Measurements from ENCODE around the gene BTNL8. TPM values are rescaled to one million over a fixed set of nuclear protein-coding genes. Genes with fewer than 3 reads are reported as not detected.

The BTNL8 gene
- polyA plus RNA-seq, 2 of the 4 experiments (the other 2 are of a cell fraction), result not detected

GRCh38 chr5:180976518-180976917 lies 77.6 kb downstream of the BTNL8 start:
- TF ChIP-seq HOXB13 (CRISPR knock-in tag; IDR thresholded peaks at IDR 0.05; ENCODE audit: low read depth) (no peak), RAD21 (conservative IDR thresholded peaks at IDR 0.05 in 1 of 2, IDR thresholded peaks at IDR 0.05 in 1 of 2) (no peak), HOXB5 (CRISPR knock-in tag; IDR thresholded peaks at IDR 0.05) (no peak), USF2 (IDR thresholded peaks at IDR 0.05) (no peak), PBX3 (IDR thresholded peaks at IDR 0.05) (no peak)
- DNase-seq (ENCODE audit: low read depth in 1 of 2, low spot score in 1 of 2), result no peak

GRCh38 chr5:180977852-180978251 lies 78.9 kb downstream of the BTNL8 start:
- no peaks in the 10 kb centered on the region for H3K9me3 ChIP-seq
- H3K4me1 ChIP-seq, result no peaks in the 10 kb centered on the region
- ATAC-seq, result no peak
- H3K4me2 ChIP-seq, result no peak overlapping the region
- DNase-seq (ENCODE audit: low read depth in 1 of 2, low spot score in 1 of 2), result no peak
- H3K27ac ChIP-seq, result no peak overlapping the region
- no peak for FAIRE-seq
- H3K4me3 ChIP-seq, result no peak overlapping the region
- ChIA-PET CTCF (no interaction called here), POLR2A (no interaction called here)
- 40% methylated on average over 1 of the region's 1 CpG for WGBS (ENCODE audit: missing lambda C conversion rate)
- TF ChIP-seq CTCF (IDR thresholded peaks at IDR 0.05) (no peak), FOXS1 (CRISPR knock-in tag; IDR thresholded peaks at IDR 0.05) (no peak), CEBPB (IDR thresholded peaks at IDR 0.05) (no peak), SREBF2 (IDR thresholded peaks at IDR 0.05) (no peak), RARB (CRISPR knock-in tag; IDR thresholded peaks at IDR 0.05) (no peak), HES2 (IDR thresholded peaks at IDR 0.05) (no peak), NFE2L2 (conservative IDR thresholded peaks at IDR 0.05; ENCODE audit: low read length) (no peak), ZFP36 (IDR thresholded peaks at IDR 0.05; ENCODE audit: borderline replicate concordance, partially characterized antibody) (no peak), TFCP2L1 (CRISPR knock-in tag; IDR thresholded peaks at IDR 0.05) (no peak), EP300 (IDR thresholded peaks at IDR 0.05) (no peak), RNF2 (IDR thresholded peaks at IDR 0.05; ENCODE audit: borderline replicate concordance, low read depth) (no peak), HEYL (CRISPR knock-in tag; IDR thresholded peaks at IDR 0.05) (no peak), RFX5 (IDR thresholded peaks at IDR 0.05) (no peak), FOSL2 (IDR thresholded peaks at IDR 0.05) (no peak), FOSL2 (CRISPR knock-in tag; IDR thresholded peaks at IDR 0.05) (no peak), MAZ (IDR thresholded peaks at IDR 0.05; ENCODE audit: borderline replicate concordance, low read depth, low read length) (no peak), CBX8 (IDR thresholded peaks at IDR 0.05) (no peak)

More at GRCh38 chr5:180976518-180976917, 77.6 kb downstream of the BTNL8 start:
- no peak overlapping the region for H3K4me2 ChIP-seq
- ChIA-PET CTCF (no interaction called here), POLR2A (no interaction called here)
- 72% methylated on average over 6 of the region's 6 CpGs for WGBS (ENCODE audit: missing lambda C conversion rate)
- ATAC-seq (no peak), FAIRE-seq (no peak)
- no peaks in the 10 kb centered on the region for H3K9me3 ChIP-seq
- H3K4me1 ChIP-seq, result no peaks in the 10 kb centered on the region
- H3K4me3 ChIP-seq, result no peak overlapping the region
- no peak overlapping the region for H3K27ac ChIP-seq
